Endothelial cell of umbilical vein (primary cell): Measurements from ENCODE around the gene KLRD1.

Experiments
- EZH2 ChIP-seq: IDR thresholded peaks from 2 replicates; pipeline ENCODE4 v1.6.1; 2012; ENCODE audit warnings: borderline replicate concordance, low read depth, mild to moderate bottlenecking, moderate library complexity, low read length, inconsistent platforms; ENCODE audit not compliant: severe bottlenecking
- FOS ChIP-seq: IDR thresholded peaks from 2 replicates; pipeline ENCODE4 v1.6.1; 2011; ENCODE audit warnings: mild to moderate bottlenecking, low read length, moderate library complexity, borderline replicate concordance; ENCODE audit not compliant: insufficient read depth
- GATA2 ChIP-seq: IDR thresholded peaks from 2 replicates; pipeline ENCODE4 v1.7.0; 2011; ENCODE audit warnings: low read depth, mild to moderate bottlenecking, moderate library complexity, mixed read lengths, low read length; ENCODE audit not compliant: insufficient read length, insufficient read depth
- JUN ChIP-seq: IDR thresholded peaks from 2 replicates; pipeline ENCODE4 v1.6.1; 2011; ENCODE audit warnings: borderline replicate concordance, low read depth; ENCODE audit not compliant: insufficient read length, insufficient read depth
- MYC ChIP-seq: IDR thresholded peaks from one replicate; pipeline ENCODE4 v1.6.1; 2011; ENCODE audit warnings: mild to moderate bottlenecking, low read depth, low read length
- POLR2A ChIP-seq: IDR thresholded peaks from 2 replicates; pipeline ENCODE4 v1.6.1; 2012; ENCODE audit warnings: low read depth, mild to moderate bottlenecking, control low read depth, low read length
- POLR2AphosphoS5 ChIP-seq: IDR thresholded peaks from 2 replicates; pipeline ENCODE4 v1.6.1; 2012; ENCODE audit warnings: low read depth, mild to moderate bottlenecking, control low read depth, low read length, moderate library complexity; ENCODE audit not compliant: insufficient read depth
- TF ChIP-seq, protein P1 (sequence below), 2 donors: IDR thresholded peaks; 1 replicate in 1 of 2; 2 replicates in 1 of 2; pipeline ENCODE4 v1.5.1; 2011; ENCODE audit warnings: low read length in 2 of 2, mild to moderate bottlenecking in 2 of 2, moderate library complexity in 2 of 2, control low read depth in 1 of 2, inconsistent platforms in 1 of 2, low read depth in 1 of 2; ENCODE audit not compliant: insufficient read depth in 1 of 2; ENCODE audit errors: extremely low read depth in 1 of 2
- TF ChIP-seq, protein P2 (sequence below): IDR thresholded peaks from 2 replicates; pipeline ENCODE4 v1.6.1; 2011; ENCODE audit not compliant: insufficient read depth, insufficient read length

DNA sequence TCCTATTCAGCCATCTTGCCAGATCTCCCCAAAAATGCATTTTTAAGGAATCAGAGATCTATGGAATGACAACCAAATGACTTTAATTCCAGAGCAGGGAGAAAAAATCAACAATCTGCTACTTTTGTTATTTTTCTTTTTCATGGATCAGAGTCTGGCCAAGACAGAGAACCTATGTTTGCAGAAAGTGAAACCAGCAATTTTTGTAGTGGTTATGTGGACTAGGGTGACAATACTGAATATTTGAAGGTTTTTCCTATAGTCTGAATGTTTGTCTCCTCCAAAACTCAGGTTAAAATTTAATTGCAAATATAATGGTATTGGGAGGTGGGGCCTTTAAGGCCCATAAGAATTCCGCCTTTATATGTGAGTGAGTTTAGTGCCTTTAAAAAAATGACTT lies 51.3 kb downstream of the KLRD1 start:
- TF ChIP-seq, protein P1, sequence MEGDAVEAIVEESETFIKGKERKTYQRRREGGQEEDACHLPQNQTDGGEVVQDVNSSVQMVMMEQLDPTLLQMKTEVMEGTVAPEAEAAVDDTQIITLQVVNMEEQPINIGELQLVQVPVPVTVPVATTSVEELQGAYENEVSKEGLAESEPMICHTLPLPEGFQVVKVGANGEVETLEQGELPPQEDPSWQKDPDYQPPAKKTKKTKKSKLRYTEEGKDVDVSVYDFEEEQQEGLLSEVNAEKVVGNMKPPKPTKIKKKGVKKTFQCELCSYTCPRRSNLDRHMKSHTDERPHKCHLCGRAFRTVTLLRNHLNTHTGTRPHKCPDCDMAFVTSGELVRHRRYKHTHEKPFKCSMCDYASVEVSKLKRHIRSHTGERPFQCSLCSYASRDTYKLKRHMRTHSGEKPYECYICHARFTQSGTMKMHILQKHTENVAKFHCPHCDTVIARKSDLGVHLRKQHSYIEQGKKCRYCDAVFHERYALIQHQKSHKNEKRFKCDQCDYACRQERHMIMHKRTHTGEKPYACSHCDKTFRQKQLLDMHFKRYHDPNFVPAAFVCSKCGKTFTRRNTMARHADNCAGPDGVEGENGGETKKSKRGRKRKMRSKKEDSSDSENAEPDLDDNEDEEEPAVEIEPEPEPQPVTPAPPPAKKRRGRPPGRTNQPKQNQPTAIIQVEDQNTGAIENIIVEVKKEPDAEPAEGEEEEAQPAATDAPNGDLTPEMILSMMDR (IDR thresholded peaks at IDR 0.05; ENCODE audit: extremely low read depth in 1 of 2, insufficient read depth in 1 of 2, low read depth in 1 of 2, low read length in 2 of 2), result no peak
- TF ChIP-seq GATA2 (no peak), JUN (no peak), MYC (no peak), EZH2 (no peak), POLR2AphosphoS5 (no peak), POLR2A (no peak), FOS (no peak)
- TF ChIP-seq, protein P2, sequence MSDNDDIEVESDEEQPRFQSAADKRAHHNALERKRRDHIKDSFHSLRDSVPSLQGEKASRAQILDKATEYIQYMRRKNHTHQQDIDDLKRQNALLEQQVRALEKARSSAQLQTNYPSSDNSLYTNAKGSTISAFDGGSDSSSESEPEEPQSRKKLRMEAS, result no peak
